ENCODE measurements around the gene DCAF11. TPM values are rescaled to one million over a fixed set of nuclear protein-coding genes. Genes with fewer than 3 reads are reported as not detected.

DCAF11 gene
- total RNA-seq, 1 donor from 2014 or later: 50.1 TPM

- no peak for DNase-seq (ENCODE audit: low read depth, low spot score)
These were observed 2.6 kb downstream of the DCAF11 start for GRCh38 chr14:24117179-24117578.

- no peak for DNase-seq (ENCODE audit: low read depth, low spot score)
These were observed 5.1 kb downstream of the DCAF11 start for GRCh38 chr14:24119691-24120090.

DNA sequence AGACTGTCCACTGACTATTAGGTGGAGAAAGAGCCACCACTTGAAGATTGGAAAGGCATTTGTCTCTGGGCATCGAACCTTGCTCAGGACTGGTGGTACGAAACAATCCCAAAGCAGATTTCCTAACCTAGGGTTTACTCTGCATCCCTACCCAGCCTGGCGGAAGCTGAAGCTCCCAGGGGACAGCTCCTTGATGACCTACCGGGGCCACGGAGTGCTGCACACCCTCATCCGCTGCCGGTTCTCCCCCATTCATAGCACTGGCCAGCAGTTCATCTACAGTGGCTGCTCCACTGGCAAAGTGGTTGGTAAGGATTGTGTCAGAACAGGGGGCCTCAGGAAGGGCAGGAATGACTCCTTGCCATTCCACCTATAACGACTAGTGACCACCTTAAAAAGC is 6.6 kb downstream of the DCAF11 start:
- no peak for DNase-seq (ENCODE audit: low read depth, low spot score)

- no peak for DNase-seq (ENCODE audit: low read depth, low spot score)
These were observed 7.8 kb downstream of the DCAF11 start for GRCh38 chr14:24122416-24122815.

DNA sequence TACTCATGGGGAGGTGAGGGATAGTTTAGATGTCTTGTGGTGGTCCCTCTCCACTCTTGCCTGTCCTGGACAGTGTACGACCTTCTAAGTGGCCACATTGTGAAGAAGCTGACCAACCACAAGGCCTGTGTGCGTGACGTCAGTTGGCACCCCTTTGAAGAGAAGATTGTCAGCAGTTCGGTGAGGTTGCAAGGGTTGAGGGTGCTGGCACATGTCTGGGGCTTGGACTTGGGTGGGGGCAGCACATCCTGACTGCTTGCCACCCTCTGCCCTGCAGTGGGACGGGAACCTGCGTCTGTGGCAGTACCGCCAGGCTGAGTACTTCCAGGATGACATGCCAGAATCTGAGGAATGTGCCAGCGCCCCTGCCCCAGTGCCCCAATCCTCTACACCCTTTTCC is 8.3 kb downstream of the DCAF11 start:
- no peak for DNase-seq (ENCODE audit: low read depth, low spot score)

DNA sequence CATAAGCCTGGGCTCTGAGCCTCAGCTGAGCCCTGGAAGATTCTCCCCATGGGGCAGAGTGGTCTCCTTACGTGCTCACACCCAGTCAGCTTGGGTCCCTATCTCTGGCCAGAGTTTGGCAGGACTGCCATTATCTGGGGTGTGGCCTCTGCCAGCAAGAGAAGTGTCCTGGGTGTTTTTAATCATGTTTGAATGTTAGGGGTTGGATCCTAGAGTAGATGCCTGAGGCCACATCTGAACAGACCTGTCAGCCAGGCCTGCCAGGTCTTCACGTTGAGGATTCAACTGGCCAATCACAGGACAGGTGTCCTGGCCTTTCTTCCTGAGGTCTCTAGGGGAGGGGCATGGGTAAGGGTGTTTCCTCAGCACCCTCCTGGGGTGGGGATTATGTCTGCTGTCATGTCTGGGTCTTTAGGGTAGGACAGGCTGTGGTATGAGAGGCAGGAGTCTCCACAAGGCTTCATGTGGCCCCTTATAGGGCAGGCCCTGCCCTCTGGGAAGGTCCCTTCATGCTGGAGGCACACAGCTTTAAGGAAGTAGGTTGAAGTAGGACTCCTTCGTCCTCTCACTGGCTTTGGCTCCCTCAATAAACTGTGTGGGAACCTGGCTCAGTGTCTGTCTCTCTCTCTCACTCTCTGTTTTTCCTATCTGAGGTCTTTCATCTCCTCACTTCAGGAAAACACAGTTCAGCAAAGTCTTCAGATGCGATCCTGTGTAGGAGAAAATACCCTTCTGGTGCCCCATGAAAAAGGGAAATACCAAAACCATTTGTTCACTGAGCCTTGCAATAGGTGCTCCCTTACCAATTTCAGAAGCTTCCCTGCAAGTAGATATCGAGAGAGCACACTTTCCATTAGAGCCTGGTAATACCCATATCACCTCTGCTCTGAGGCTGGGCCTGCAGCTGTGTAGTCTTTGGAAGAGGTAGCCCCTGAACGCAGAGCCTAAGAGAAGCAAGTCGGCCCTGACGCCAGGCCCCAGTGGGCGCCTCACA is 9.1 kb downstream of the DCAF11 start:
- no peak for DNase-seq (ENCODE audit: low read depth, low spot score)

GRCh38 chr14:24126939-24127338 is 12.4 kb downstream of the DCAF11 start:
- DNase-seq (ENCODE audit: low read depth, low spot score): no peak

GRCh38 chr14:24127673-24128072 is 13.1 kb downstream of the DCAF11 start:
- DNase-seq (ENCODE audit: low read depth, low spot score): no peak

GRCh38 chr14:24129410-24129998 is 14.9 kb downstream of the DCAF11 start:
- DNase-seq (ENCODE audit: low read depth, low spot score): no peak

DNA sequence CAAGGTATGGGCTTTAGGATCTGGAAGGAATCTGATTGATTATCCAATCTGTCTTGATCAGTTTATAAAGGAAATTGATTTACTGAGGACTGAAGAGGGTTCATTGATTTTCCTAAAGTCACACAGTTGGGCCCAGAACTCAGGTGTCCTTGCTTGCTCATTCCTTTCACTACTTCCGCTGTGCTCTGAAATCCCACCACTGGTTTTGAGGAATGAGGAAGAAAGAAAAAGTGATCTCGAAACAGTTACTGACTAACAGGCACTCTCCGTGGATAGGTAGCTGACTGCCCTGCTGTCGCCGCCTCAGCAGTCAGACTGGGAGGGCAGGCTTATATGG is 15.8 kb downstream of the DCAF11 start, which contains the start of gene FITM1:
Gene FITM1, plus strand, starts transcription at position 280 of the 337 bp plus-strand sequence. CDS start 905 bp downstream, outside the sequence.
- no peak for DNase-seq (ENCODE audit: low read depth, low spot score)

DNA sequence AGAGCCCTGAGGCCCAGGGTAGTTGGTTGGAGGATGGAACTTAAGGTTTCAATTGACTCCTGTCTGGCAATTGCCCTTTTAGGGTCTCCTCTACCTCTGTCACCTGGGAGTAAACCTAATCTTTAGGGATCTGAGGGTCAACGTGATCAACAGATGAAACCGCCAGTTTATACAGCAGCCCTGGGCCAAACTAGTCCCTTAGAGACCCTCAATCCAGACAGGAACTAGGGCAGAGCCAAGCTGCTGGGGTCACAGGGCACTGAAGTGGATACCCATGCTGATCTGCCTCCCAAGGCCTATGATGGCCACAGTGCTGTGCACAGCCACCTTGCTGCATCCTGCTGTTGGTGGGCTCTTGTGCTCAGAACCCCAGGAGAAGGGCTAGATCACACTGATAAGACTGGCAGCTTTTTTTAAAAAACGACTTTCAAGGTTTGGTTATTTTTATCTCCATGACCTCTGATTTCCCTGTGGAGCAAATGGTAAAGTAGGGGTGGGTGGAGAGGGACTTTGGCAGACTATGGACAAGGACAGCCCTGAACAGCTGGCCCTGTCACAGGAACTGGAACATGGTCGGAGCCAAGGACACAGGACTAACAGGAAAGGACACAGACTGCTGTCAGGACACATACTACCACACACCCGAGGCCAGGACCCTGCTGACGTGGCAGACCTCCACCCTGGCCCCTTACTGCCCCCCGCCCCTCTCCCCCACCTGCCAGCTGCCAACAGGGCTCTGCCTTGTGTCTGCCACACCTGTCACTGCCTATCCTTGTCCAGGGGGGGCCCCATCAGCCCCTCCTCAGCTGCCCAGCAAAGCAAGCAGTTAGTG is 16.4 kb downstream of the DCAF11 start:
- DNase-seq (ENCODE audit: low read depth, low spot score): no peak

DNA sequence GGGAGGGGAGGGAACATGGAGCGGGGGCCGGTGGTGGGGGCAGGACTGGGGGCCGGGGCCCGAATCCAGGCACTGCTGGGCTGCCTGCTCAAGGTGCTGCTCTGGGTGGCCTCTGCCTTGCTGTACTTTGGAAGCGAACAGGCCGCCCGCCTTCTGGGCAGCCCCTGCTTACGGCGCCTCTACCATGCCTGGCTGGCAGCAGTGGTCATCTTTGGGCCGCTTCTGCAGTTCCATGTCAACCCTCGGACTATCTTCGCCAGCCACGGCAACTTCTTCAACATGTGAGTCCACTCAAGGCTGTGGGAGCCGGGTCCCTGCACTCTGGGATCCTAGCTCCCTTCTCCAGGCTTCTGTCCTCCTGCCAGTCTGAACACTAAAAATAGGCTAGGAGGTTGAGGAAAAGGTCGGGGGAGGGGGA is 17.0 kb downstream of the DCAF11 start:
- DNase-seq (ENCODE audit: low read depth, low spot score): no peak

DNA sequence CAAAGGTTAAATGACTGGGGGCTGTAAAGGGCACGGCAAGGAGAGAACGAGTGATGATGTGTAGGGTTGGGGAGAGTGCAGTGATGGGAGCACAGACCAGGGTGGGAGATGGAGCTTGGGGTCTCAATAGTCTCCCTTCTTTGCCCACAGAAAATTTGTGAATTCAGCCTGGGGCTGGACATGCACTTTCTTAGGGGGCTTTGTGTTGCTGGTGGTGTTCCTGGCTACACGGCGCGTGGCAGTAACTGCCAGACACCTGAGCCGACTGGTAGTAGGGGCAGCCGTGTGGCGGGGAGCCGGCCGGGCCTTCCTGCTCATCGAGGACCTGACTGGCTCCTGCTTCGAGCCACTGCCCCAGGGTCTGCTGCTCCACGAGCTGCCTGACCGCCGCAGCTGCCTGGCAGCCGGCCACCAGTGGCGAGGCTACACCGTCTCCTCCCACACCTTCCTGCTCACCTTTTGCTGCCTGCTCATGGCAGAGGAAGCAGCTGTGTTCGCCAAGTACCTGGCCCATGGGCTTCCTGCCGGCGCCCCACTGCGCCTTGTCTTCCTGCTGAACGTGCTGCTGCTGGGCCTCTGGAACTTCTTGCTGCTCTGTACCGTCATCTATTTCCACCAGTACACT is 17.6 kb downstream of the DCAF11 start:
- DNase-seq (ENCODE audit: low read depth, low spot score): no peak

- DNase-seq (ENCODE audit: low read depth, low spot score): no peak
These were observed 18.4 kb downstream of the DCAF11 start for GRCh38 chr14:24132976-24133375.

DNA sequence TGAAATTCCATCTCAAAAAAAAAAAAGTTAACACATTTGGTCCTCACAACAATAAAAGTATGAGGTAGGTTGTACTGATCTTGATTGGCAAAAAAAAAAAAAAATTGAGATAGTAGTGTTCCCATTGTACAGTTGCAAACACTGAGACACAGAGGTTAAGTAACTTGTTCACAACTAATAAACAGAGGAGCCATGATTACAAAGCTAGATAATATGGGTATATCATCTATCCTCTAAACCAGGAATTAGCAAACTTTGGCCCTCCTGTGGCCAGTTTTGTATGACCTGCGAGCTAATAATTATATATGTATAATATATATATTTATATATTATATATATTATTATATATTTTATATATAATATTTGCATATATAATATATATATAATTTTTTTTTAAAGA is 19.2 kb downstream of the DCAF11 start:
- no peak for DNase-seq (ENCODE audit: low read depth, low spot score)

- DNase-seq (ENCODE audit: low read depth, low spot score): no peak
These were observed 20.9 kb downstream of the DCAF11 start for GRCh38 chr14:24135584-24135833.

GRCh38 chr14:24135834-24136683 is 21.5 kb downstream of the DCAF11 start, which contains the start of gene PSME1:
TSS of gene PSME1 (plus strand) at chr14:24136194. CDS start at chr14:24136263, 69 bp downstream.
- DNase-seq (ENCODE audit: low read depth, low spot score): peak; percentile 47

DNA sequence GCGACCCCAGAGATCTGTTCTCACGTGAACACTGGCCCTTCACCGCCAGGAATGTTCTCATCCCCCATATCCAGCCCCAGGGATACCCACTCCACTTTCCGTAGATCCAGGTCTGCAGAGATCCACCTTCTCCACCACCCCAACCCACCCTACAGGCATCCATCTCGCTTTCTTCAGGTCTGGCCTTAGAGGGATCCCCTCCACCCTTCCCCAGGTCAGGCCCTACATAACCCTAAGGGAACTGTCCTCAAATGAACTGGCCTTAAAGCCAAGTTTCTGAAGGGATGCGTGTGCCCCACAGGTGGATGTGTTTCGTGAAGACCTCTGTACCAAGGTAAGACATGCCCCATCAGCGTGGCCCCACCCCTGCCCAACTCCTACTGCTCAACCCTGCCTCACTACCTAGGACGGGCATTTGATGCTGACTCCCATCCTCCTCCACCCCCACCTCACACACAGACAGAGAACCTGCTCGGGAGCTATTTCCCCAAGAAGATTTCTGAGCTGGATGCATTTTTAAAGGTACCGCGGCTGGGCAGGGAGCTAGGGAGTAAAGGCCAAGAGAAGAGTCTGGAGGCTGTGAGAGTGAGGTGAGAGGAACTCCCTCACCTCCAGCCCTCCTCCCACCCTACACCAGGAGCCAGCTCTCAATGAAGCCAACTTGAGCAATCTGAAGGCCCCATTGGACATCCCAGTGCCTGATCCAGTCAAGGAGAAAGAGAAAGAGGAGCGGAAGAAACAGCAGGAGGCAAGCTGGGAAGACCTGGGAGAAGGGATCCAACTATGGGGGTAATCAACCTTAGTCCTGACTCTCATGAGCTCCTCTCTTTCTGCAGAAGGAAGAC is 22.3 kb downstream of the DCAF11 start:
- DNase-seq (ENCODE audit: low read depth, low spot score): no peak

DNA sequence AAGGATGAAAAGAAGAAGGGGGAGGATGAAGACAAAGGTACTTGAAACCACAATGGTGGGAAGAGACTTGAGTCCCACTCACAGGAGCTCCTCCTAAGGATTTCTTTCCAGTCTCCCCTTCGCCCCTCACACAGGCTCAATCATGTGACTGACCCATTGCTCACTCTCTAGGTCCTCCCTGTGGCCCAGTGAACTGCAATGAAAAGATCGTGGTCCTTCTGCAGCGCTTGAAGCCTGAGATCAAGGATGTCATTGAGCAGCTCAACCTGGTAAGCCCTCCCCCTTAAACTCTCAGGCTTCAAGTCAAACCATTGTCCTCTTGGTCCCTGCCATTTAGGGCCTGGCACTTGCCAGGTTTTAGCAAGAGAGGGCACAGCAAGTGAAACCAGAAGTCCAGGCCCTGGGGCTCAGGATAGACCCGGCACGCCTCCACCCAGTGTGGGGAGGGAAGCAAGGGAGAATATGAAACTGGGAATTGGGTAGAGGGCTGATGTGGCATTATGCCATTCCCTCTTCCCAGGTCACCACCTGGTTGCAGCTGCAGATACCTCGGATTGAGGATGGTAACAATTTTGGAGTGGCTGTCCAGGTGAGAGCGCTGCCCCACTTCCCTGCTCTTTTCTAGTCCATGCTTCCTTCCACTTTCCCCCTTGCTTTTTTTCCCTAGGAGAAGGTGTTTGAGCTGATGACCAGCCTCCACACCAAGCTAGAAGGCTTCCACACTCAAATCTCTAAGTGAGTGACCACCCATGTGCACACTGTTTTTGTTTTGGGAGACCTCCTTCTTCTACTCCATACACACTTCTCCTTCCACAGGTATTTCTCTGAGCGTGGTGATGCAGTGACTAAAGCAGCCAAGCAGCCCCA is 23.2 kb downstream of the DCAF11 start:
- no peak for DNase-seq (ENCODE audit: low read depth, low spot score)

Measured in pulmonary artery endothelial cell (primary cell).